Renal pelvis (tissue), 4 donors: ENCODE data around the gene RIPPLY2. TPM values are rescaled to one million over a fixed set of nuclear protein-coding genes. Genes with fewer than 3 reads are reported as not detected.
"Not testable (repeated sequence)": the region's sequence is repeated elsewhere in the genome, so short reads cannot be mapped to it uniquely, and the experiment has no call there.

Source experiments
- DNase-seq: peaks from one replicate; pipeline ENCODE4 v3.0.0-alpha.2; 2013
- polyA plus RNA-seq, 3 donors: library from polyadenylated mRNA; unstranded; fragments of 120-200 nt; gene quantifications; one replicate each; pipeline ENCODE4 v1.2.1, GENCODE V29; 2013; ENCODE audit not compliant: insufficient read length in 3 of 3

Gene RIPPLY2
- polyA plus RNA-seq, 3 donors, result not detected

- not testable (repeated sequence) for DNase-seq
Observed at GRCh38 chr6:83897094-83897493, 43.9 kb downstream of the RIPPLY2 start.

- DNase-seq, result no peak
Observed at GRCh38 chr6:83901624-83902023, 48.5 kb downstream of the RIPPLY2 start.

- DNase-seq, result no peak
Observed at GRCh38 chr6:83904395-83904794, 51.2 kb downstream of the RIPPLY2 start.

GRCh38 chr6:83905648-83906047, 52.5 kb downstream of the RIPPLY2 start:
- no peak for DNase-seq

Other genes with a start within 250 kb of the RIPPLY2 start
- gene SNAP91, start 144.3 kb upstream of the RIPPLY2 start, polyA plus RNA-seq, result under 1 TPM; 0.24 to 0.94 (median 0.63) TPM
- 1 to 10 TPM; 8.1 to 9.4 (median 8.8) TPM for gene CYB5R4, start 6.3 kb downstream of the RIPPLY2 start, polyA plus RNA-seq
- 1 to 10 TPM; 3.2 to 3.9 (median 3.7) TPM for gene MRAP2, start 180.4 kb downstream of the RIPPLY2 start, polyA plus RNA-seq